B cell (primary cell): ENCODE data around the gene PPP2R5B. TPM values are rescaled to one million over a fixed set of nuclear protein-coding genes. Genes with fewer than 3 reads are reported as not detected.

Experiments
- ATAC-seq: fragments of 200-7000 bp; cut with Tn5 transposase; one replicate; pipeline ENCODE4 v1.10.0; 2021; ENCODE audit warnings: low read depth, mild to moderate bottlenecking, moderate number of reproducible peaks, moderate library complexity
- CTCF ChIA-PET: fragments of 350-600 bp; sonication (Branson Sonifier 250); formaldehyde crosslinking; loops from one replicate; lab custom pipeline; 2021; ENCODE audit warnings: antibody characterized with exemption, inconsistent platforms; lab: Charles Lee
- POLR2A ChIA-PET: fragments of 350-600 bp; sonication (Branson Sonifier 250); formaldehyde crosslinking; loops from one replicate; lab custom pipeline; 2021; ENCODE audit warnings: antibody characterized with exemption; lab: Charles Lee
- DNase-seq: peaks from one replicate; pipeline ENCODE4 v3.0.0; 2013
- H2AFZ ChIP-seq: 2 replicates; pipeline ENCODE4 v1.6.1; 2012; ENCODE audit warnings: mild to moderate bottlenecking, low read depth, low read length; ENCODE audit not compliant: insufficient read depth, poor library complexity, severe bottlenecking
- H3K27ac ChIP-seq, 2 donors: 1 replicate in 1 of 2; 2 replicates in 1 of 2; pipeline ENCODE4 v1.5.1; 2012 to 2013; ENCODE audit warnings: low read length in 2 of 2, mild to moderate bottlenecking in 2 of 2, moderate library complexity in 1 of 2
- H3K27me3 ChIP-seq, 4 experiments: fragments of 200-600 bp in 1 of 4; sonication (generic) in 1 of 4; replicated peaks in 1 of 4; 1 replicate in 2 of 4; 2 replicates in 2 of 4; pipeline versions ENCODE4 v1.6.1 to v1.7.0; 2013 to 2016; ENCODE audit warnings: low read length in 3 of 4, mild to moderate bottlenecking in 2 of 4, mixed read lengths in 1 of 4, moderate library complexity in 1 of 4; ENCODE audit not compliant: insufficient read depth in 4 of 4, control insufficient read depth in 3 of 4; ENCODE audit errors: control extremely low read depth in 1 of 4
- H3K36me3 ChIP-seq, 2 experiments: replicated peaks in 1 of 2; 1 replicate in 1 of 2; 2 replicates in 1 of 2; pipeline versions ENCODE4 v1.6.1 to v1.7.1; 2013; ENCODE audit warnings: low read length in 1 of 2; ENCODE audit not compliant: insufficient read depth in 2 of 2, control insufficient read depth in 1 of 2; ENCODE audit errors: control extremely low read depth in 1 of 2, extremely low read depth in 1 of 2
- H3K4me1 ChIP-seq, 2 donors: fragments of 200-600 bp in 1 of 2; sonication (generic) in 1 of 2; 1 replicate in 1 of 2; 2 replicates in 1 of 2; pipeline versions ENCODE4 v1.5.1 to v1.6.1; 2013 to 2017; ENCODE audit warnings: low read length in 2 of 2; ENCODE audit not compliant: control insufficient read depth in 2 of 2, insufficient read depth in 2 of 2
- H3K4me2 ChIP-seq: replicated peaks from 2 replicates; pipeline ENCODE3; 2012; ENCODE audit warnings: mild to moderate bottlenecking, low read depth, low read length; ENCODE audit not compliant: poor library complexity, severe bottlenecking
- H3K4me3 ChIP-seq, 5 experiments: fragments of 200-600 bp in 1 of 5; sonication (generic) in 1 of 5; 1 replicate in 3 of 5; 2 replicates in 2 of 5; pipeline versions ENCODE4 v1.5.1 to v1.7.0; 2011 to 2016; ENCODE audit warnings: low read length in 4 of 5, mild to moderate bottlenecking in 4 of 5, low read depth in 2 of 5, control low read depth in 1 of 5, moderate library complexity in 1 of 5; ENCODE audit not compliant: insufficient read depth in 1 of 5; ENCODE audit errors: control extremely low read depth in 1 of 5, extremely low read depth in 1 of 5
- H3K79me2 ChIP-seq: fragments of 200-600 bp; sonication (generic); one replicate; pipeline ENCODE4 v1.6.0; 2016; ENCODE audit warnings: low read length; ENCODE audit not compliant: control insufficient read depth, insufficient read depth
- H3K9ac ChIP-seq: fragments of 200-600 bp; sonication (generic); 2 replicates; pipeline ENCODE4 v1.6.1; 2017; ENCODE audit warnings: mild to moderate bottlenecking, low read length, moderate library complexity
- H3K9me3 ChIP-seq, 3 donors: one replicate each; pipeline versions ENCODE4 v1.6.1 to v1.7.1; 2013; ENCODE audit warnings: low read length in 2 of 3; ENCODE audit not compliant: control insufficient read depth in 2 of 3, insufficient read depth in 1 of 3; ENCODE audit errors: control extremely low read depth in 1 of 3
- H4K20me1 ChIP-seq: 2 replicates; pipeline ENCODE4 v1.6.0; 2012; ENCODE audit warnings: mild to moderate bottlenecking, low read length; ENCODE audit not compliant: insufficient read depth, control insufficient read depth, poor library complexity, severe bottlenecking
- H3K27ac Mint-ChIP-seq: one replicate; pipeline ENCODE4 v1.8.0; 2021; ENCODE audit warnings: mixed read lengths
- H3K27me3 Mint-ChIP-seq: one replicate; pipeline ENCODE4 v1.8.0; 2021; ENCODE audit warnings: mixed read lengths
- H3K4me1 Mint-ChIP-seq: one replicate; pipeline ENCODE4 v1.8.0; 2021; ENCODE audit warnings: mixed read lengths
- H3K4me3 Mint-ChIP-seq: one replicate; pipeline ENCODE4 v1.8.0; 2021; ENCODE audit warnings: mixed read lengths
- H3K9me3 Mint-ChIP-seq: one replicate; pipeline ENCODE4 v1.8.0; 2022; ENCODE audit warnings: mixed read lengths; ENCODE audit not compliant: insufficient read depth
- CTCF ChIP-seq: fragments of 200-600 bp; IDR thresholded peaks from one replicate; pipeline ENCODE4 v1.8.0; 2022; ENCODE audit warnings: antibody characterized with exemption, mild to moderate bottlenecking
- EZH2 ChIP-seq: IDR thresholded peaks from 2 replicates; pipeline ENCODE4 v1.6.1; 2012; ENCODE audit warnings: borderline replicate concordance, low read depth, mild to moderate bottlenecking, moderate library complexity, low read length; ENCODE audit not compliant: insufficient read depth, poor library complexity, severe bottlenecking
- WGBS: methylation state at CpG from one replicate; pipeline ENCODE4 v1.1.5; 2013; ENCODE audit warnings: missing lambda C conversion rate; ENCODE audit not compliant: insufficient coverage; 5-methylcytosine and 5-hydroxymethylcytosine counted together
- intact Hi-C: fragments of 100-400 bp; cut with micrococcal nuclease; formaldehyde crosslinking; loops from one replicate; pipeline ENCODE4 v1.10.0; 2022
- polyA plus RNA-seq: library from polyadenylated mRNA; depleted of rRNA; stranded (reverse); fragments of >200 nt; gene quantifications from 2 replicates; pipeline ENCODE4 v1.2.3, GENCODE V29; 2012
- total RNA-seq, 2 donors: library from RNA; stranded (reverse); fragments of 120-200 nt in 1 of 2; gene quantifications; 1 replicate in 1 of 2; 2 replicates in 1 of 2; pipeline versions ENCODE4 v1.2.3 to v1.2.4, GENCODE V29; 2013 to 2022

Gene PPP2R5B
- total and polyA plus RNA-seq, 2 donors (not counting 1 experiment from before 2014, with no cell fraction given): 22.6 to 30.5 TPM

DNA sequence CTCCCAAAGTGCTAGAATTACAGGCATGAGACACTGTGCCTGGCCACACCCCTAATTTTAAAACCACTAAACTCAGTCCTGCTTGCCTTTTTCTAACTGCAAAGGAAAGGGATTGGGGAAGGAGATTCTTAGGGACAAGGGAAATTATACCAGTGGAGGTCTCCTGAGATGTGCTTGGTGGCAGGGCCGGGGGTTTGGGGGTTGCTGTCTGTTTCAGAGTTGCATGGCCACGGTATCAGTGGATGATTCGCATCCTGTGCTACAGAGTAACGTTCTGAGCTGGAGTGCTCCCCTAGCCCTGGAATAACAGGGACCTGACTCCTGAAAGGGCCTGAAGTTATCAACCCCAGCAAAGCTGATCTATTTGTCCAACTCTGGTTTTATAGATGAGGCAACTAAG is 12.1 kb downstream of the PPP2R5B start:
- CTCF ChIA-PET: no interaction called here
- Histone ChIP-seq H3K27me3 (no peaks in the 10 kb centered on the region), H3K4me3 (no peak overlapping the region), H3K9ac (no peak overlapping the region), H3K4me2 (no peak overlapping the region), H3K79me2 (no peaks in the 10 kb centered on the region), H3K9me3 (no peaks in the 10 kb centered on the region), H4K20me1 (no peaks in the 10 kb centered on the region), H2AFZ (no peak overlapping the region), H3K36me3 (peaks cover 0 to 18% of the 10 kb centered on the region in 2 experiments), H3K4me1 (no peaks in the 10 kb centered on the region), H3K27ac (no peak overlapping the region)
- ATAC-seq: no peak
- no peak for DNase-seq
- 90% methylated on average over 4 of the region's 4 CpGs for WGBS
- Mint-ChIP-seq H3K27me3 (no peaks in the 10 kb centered on the region), H3K4me3 (no peak overlapping the region), H3K27ac (no peak overlapping the region), H3K9me3 (no peaks in the 10 kb centered on the region), H3K4me1 (no peaks in the 10 kb centered on the region)
- POLR2A ChIA-PET: interaction anchor here (0.5 kb wide), 1 partner anchor 86 kb away, joined by 5 read pairs; no protein-coding TSS in a partner anchor
- intact Hi-C loops: no loop called here
- no peak for TF ChIP-seq CTCF
- TF ChIP-seq EZH2: no peak

- Histone ChIP-seq H4K20me1 (no peaks in the 10 kb centered on the region), H3K4me2 (no peak overlapping the region), H3K4me3 (no peak overlapping the region), H3K9ac (no peak overlapping the region), H3K79me2 (no peaks in the 10 kb centered on the region), H3K9me3 (no peaks in the 10 kb centered on the region), H3K36me3 (no peaks in the 10 kb centered on the region), H3K4me1 (peaks cover 0 to 4% of the 10 kb centered on the region in 2 donors), H2AFZ (no peak overlapping the region), H3K27ac (no peak overlapping the region), H3K27me3 (peaks cover 0 to 3% (median 0%) of the 10 kb centered on the region in 4 experiments)
- no peak overlapping the region for H3K4me3 Mint-ChIP-seq
- peaks cover 17% of the 10 kb centered on the region for H3K27me3 Mint-ChIP-seq
- POLR2A ChIA-PET: no interaction called here
- H3K27ac Mint-ChIP-seq: no peak overlapping the region
- no peaks in the 10 kb centered on the region for H3K9me3 Mint-ChIP-seq
- no peaks in the 10 kb centered on the region for H3K4me1 Mint-ChIP-seq
- DNase-seq (no peak), ATAC-seq (no peak)
- CTCF ChIA-PET: interaction anchor here (1.2 kb wide), 1 partner anchor 67 kb away, joined by 3 read pairs; the partner anchor contains the start of gene ARL2
- 78% methylated on average over 5 of the region's 5 CpGs for WGBS
- TF ChIP-seq EZH2 (no peak), CTCF (no peak)
- intact Hi-C loops: no loop called here
These were observed 22.8 kb downstream of the PPP2R5B start for GRCh38 chr11:64947208-64947814.
